Skeletal muscle satellite cell (primary cell): ENCODE measurements around the gene EHMT1.

Source experiments
- H3K27me3 ChIP-seq: 2 replicates; pipeline ENCODE4 v1.7.0; 2013; ENCODE audit warnings: low read length; ENCODE audit not compliant: control insufficient read depth, insufficient read depth
- H3K36me3 ChIP-seq: 2 replicates; pipeline ENCODE4 v1.7.0; 2013; ENCODE audit warnings: mild to moderate bottlenecking, control low read depth, low read length; ENCODE audit not compliant: insufficient read depth
- H3K4me1 ChIP-seq: 2 replicates; pipeline ENCODE4 v1.7.0; 2013; ENCODE audit warnings: low read length; ENCODE audit not compliant: control insufficient read depth, insufficient read depth
- H3K4me2 ChIP-seq: 2 replicates; pipeline ENCODE4 v1.7.0; 2013; ENCODE audit warnings: mild to moderate bottlenecking, low read length
- H3K4me3 ChIP-seq: 2 replicates; pipeline ENCODE4 v1.7.0; 2013; ENCODE audit warnings: low read length
- H3K9ac ChIP-seq: 2 replicates; pipeline ENCODE4 v1.7.0; 2013; ENCODE audit warnings: mild to moderate bottlenecking, low read depth, low read length, moderate library complexity
- H3K9me3 ChIP-seq: replicated peaks from 2 replicates; pipeline ENCODE4 v1.7.0; 2013; ENCODE audit warnings: mild to moderate bottlenecking, control low read depth, low read length

EHMT1 gene

GRCh38 chr9:137745541-137745991 lies 126.8 kb downstream of the EHMT1 start:
- no peak overlapping the region for H3K4me3 ChIP-seq
- H3K4me1 ChIP-seq = peaks cover 8% of the 10 kb centered on the region
- peaks cover 44% of the 10 kb centered on the region for H3K36me3 ChIP-seq
- peak overlapping the region; percentile 41 for H3K4me2 ChIP-seq
- no peaks in the 10 kb centered on the region for H3K9me3 ChIP-seq
- H3K9ac ChIP-seq = no peak overlapping the region
- H3K27me3 ChIP-seq = no peaks in the 10 kb centered on the region

GRCh38 chr9:137748311-137748710 lies 129.5 kb downstream of the EHMT1 start:
- peaks cover 43% of the 10 kb centered on the region for H3K36me3 ChIP-seq
- H3K27me3 ChIP-seq = no peaks in the 10 kb centered on the region
- H3K4me2 ChIP-seq = no peak overlapping the region
- no peak overlapping the region for H3K9ac ChIP-seq
- peaks cover 8% of the 10 kb centered on the region for H3K4me1 ChIP-seq
- H3K4me3 ChIP-seq = no peak overlapping the region
- no peaks in the 10 kb centered on the region for H3K9me3 ChIP-seq

- H3K4me2 ChIP-seq = no peak overlapping the region
- no peaks in the 10 kb centered on the region for H3K9me3 ChIP-seq
- no peaks in the 10 kb centered on the region for H3K27me3 ChIP-seq
- no peak overlapping the region for H3K4me3 ChIP-seq
- no peak overlapping the region for H3K9ac ChIP-seq
- peaks cover 38% of the 10 kb centered on the region for H3K36me3 ChIP-seq
- H3K4me1 ChIP-seq = peaks cover 8% of the 10 kb centered on the region
Measured at GRCh38 chr9:137748741-137749140, 129.9 kb downstream of the EHMT1 start.

- no peak overlapping the region for H3K9ac ChIP-seq
- peaks cover 8% of the 10 kb centered on the region for H3K4me1 ChIP-seq
- H3K9me3 ChIP-seq = no peaks in the 10 kb centered on the region
- H3K27me3 ChIP-seq = no peaks in the 10 kb centered on the region
- no peak overlapping the region for H3K4me3 ChIP-seq
- H3K36me3 ChIP-seq = peaks cover 32% of the 10 kb centered on the region
- H3K4me2 ChIP-seq = no peak overlapping the region
Measured at GRCh38 chr9:137749511-137749910, 130.7 kb downstream of the EHMT1 start.

- no peak overlapping the region for H3K4me3 ChIP-seq
- H3K4me2 ChIP-seq = no peak overlapping the region
- H3K9me3 ChIP-seq = no peaks in the 10 kb centered on the region
- peaks cover 35% of the 10 kb centered on the region for H3K36me3 ChIP-seq
- no peaks in the 10 kb centered on the region for H3K27me3 ChIP-seq
- H3K4me1 ChIP-seq = peaks cover 8% of the 10 kb centered on the region
- no peak overlapping the region for H3K9ac ChIP-seq
Measured at GRCh38 chr9:137750007-137750406, 131.2 kb downstream of the EHMT1 start.

GRCh38 chr9:137750566-137750965 lies 131.8 kb downstream of the EHMT1 start:
- Histone ChIP-seq H3K9ac (no peak overlapping the region), H3K9me3 (peaks cover 5% of the 10 kb centered on the region), H3K4me2 (no peak overlapping the region), H3K4me1 (peaks cover 6% of the 10 kb centered on the region), H3K36me3 (peaks cover 38% of the 10 kb centered on the region), H3K27me3 (no peaks in the 10 kb centered on the region), H3K4me3 (no peak overlapping the region)

GRCh38 chr9:137751616-137752015 lies 132.8 kb downstream of the EHMT1 start:
- H3K36me3 ChIP-seq = peaks cover 35% of the 10 kb centered on the region
- H3K9ac ChIP-seq = no peak overlapping the region
- no peak overlapping the region for H3K4me2 ChIP-seq
- H3K4me1 ChIP-seq = peaks cover 4% of the 10 kb centered on the region
- H3K27me3 ChIP-seq = no peaks in the 10 kb centered on the region
- peaks cover 5% of the 10 kb centered on the region for H3K9me3 ChIP-seq
- no peak overlapping the region for H3K4me3 ChIP-seq

GRCh38 chr9:137752426-137752825 lies 133.6 kb downstream of the EHMT1 start:
- no peak overlapping the region for H3K4me3 ChIP-seq
- H3K9ac ChIP-seq = no peak overlapping the region
- peaks cover 5% of the 10 kb centered on the region for H3K9me3 ChIP-seq
- H3K36me3 ChIP-seq = peaks cover 30% of the 10 kb centered on the region
- H3K4me1 ChIP-seq = peaks cover 12% of the 10 kb centered on the region
- no peaks in the 10 kb centered on the region for H3K27me3 ChIP-seq
- H3K4me2 ChIP-seq = no peak overlapping the region

GRCh38 chr9:137753192-137753765 lies 134.5 kb downstream of the EHMT1 start:
- Histone ChIP-seq H3K36me3 (peaks cover 28% of the 10 kb centered on the region), H3K9me3 (peaks cover 5% of the 10 kb centered on the region), H3K4me3 (no peak overlapping the region), H3K4me1 (peaks cover 20% of the 10 kb centered on the region), H3K4me2 (no peak overlapping the region), H3K9ac (no peak overlapping the region), H3K27me3 (no peaks in the 10 kb centered on the region)

- no peak overlapping the region for H3K4me2 ChIP-seq
- H3K27me3 ChIP-seq = no peaks in the 10 kb centered on the region
- H3K4me1 ChIP-seq = peaks cover 27% of the 10 kb centered on the region
- peaks cover 37% of the 10 kb centered on the region for H3K36me3 ChIP-seq
- no peak overlapping the region for H3K9ac ChIP-seq
- H3K4me3 ChIP-seq = no peak overlapping the region
- peaks cover 5% of the 10 kb centered on the region for H3K9me3 ChIP-seq
Measured at GRCh38 chr9:137755261-137755927, 136.6 kb downstream of the EHMT1 start.

- Histone ChIP-seq H3K9ac (no peak overlapping the region), H3K4me3 (no peak overlapping the region), H3K9me3 (peaks cover 5% of the 10 kb centered on the region), H3K27me3 (no peaks in the 10 kb centered on the region), H3K4me2 (no peak overlapping the region), H3K4me1 (peaks cover 35% of the 10 kb centered on the region), H3K36me3 (peaks cover 37% of the 10 kb centered on the region)
Measured at GRCh38 chr9:137756045-137756744, 137.4 kb downstream of the EHMT1 start.
